Upper lobe of left lung (tissue), 6 donors: ENCODE data around the gene ITPR2. TPM values are rescaled to one million over a fixed set of nuclear protein-coding genes. Genes with fewer than 3 reads are reported as not detected.
"Not testable (repeated sequence)": the region's sequence is repeated elsewhere in the genome, so short reads cannot be mapped to it uniquely, and the experiment has no call there.

Source experiments
- ATAC-seq, 2 donors: fragments of 200-7000 bp; cut with Tn5 transposase; one replicate each; pipeline ENCODE4 v1.9.1; 2022; ENCODE audit warnings: mild to moderate bottlenecking in 2 of 2, moderate library complexity in 2 of 2; ENCODE audit not compliant: low FRiP score in 2 of 2
- DNase-seq, 2 donors: peaks; one replicate each; pipeline ENCODE4 v3.0.0-alpha.2; 2019 to 2020
- H3K27ac ChIP-seq, 4 donors: fragments of 200-600 bp; sonication (generic); one replicate each; pipeline ENCODE4 v1.5.1; 2016 to 2019
- H3K27me3 ChIP-seq, 4 donors: fragments of 200-600 bp; sonication (generic); one replicate each; pipeline ENCODE4 v1.5.1; 2017 to 2019
- H3K36me3 ChIP-seq, 4 donors: fragments of 200-600 bp; sonication (generic); one replicate each; pipeline ENCODE4 v1.5.1; 2016 to 2019
- H3K4me1 ChIP-seq, 4 donors: fragments of 200-600 bp; sonication (generic); one replicate each; pipeline ENCODE4 v1.5.1; 2018 to 2019
- H3K4me3 ChIP-seq, 4 donors: fragments of 200-600 bp; sonication (generic); one replicate each; pipeline ENCODE4 v1.5.1; 2017 to 2019; ENCODE audit warnings: mild to moderate bottlenecking in 2 of 4, moderate library complexity in 1 of 4
- H3K9me3 ChIP-seq, 4 donors: fragments of 200-600 bp; sonication (generic); one replicate each; pipeline ENCODE4 v1.5.1; 2018 to 2019
- CTCF ChIP-seq, 6 experiments: fragments of 450-650 bp in 4 of 6; fragments of 200-600 bp in 2 of 6; sonication (generic) in 2 of 6; IDR thresholded peaks; one replicate each; pipeline ENCODE4 v1.5.1; 2016 to 2019; ENCODE audit warnings: antibody characterized with exemption in 6 of 6
- EP300 ChIP-seq, 4 donors: sonication (generic); formaldehyde crosslinking; IDR thresholded peaks; one replicate each; pipeline ENCODE4 v1.5.1; 2017; ENCODE audit warnings: antibody characterized with exemption in 4 of 4, control low read depth in 2 of 4
- POLR2A ChIP-seq, 4 donors: fragments of 450-650 bp; IDR thresholded peaks; one replicate each; pipeline ENCODE4 v1.5.1; 2016 to 2017; ENCODE audit warnings: antibody characterized with exemption in 4 of 4, mild to moderate bottlenecking in 2 of 4
- POLR2AphosphoS5 ChIP-seq, 2 donors: sonication (generic); formaldehyde crosslinking; IDR thresholded peaks; one replicate each; pipeline ENCODE4 v1.5.1; 2017; ENCODE audit warnings: antibody characterized with exemption in 2 of 2
- WGBS, 2 donors: methylation state at CpG; one replicate each; pipeline ENCODE4 v1.1.5; 2017 to 2018; 5-methylcytosine and 5-hydroxymethylcytosine counted together
- total RNA-seq, 6 donors: library from RNA; depleted of rRNA in 4 of 6; stranded (reverse); fragments of >200 nt in 4 of 6; gene quantifications; one replicate each; pipeline versions ENCODE4 v1.1.0 to v1.2.1, GENCODE V29; 2016 to 2021
- donor health status: DM: no; HTN: no; CAD: no; lungs with moderate emphysema.
- donor health status: DM: no; HTN: yes; CAD: no; lungs with severe emphysema.

The ITPR2 gene
- total RNA-seq, 6 donors from 2014 or later: 35.5 to 115 (median 45.0) TPM

- Histone ChIP-seq H3K9me3 (no peaks in the 10 kb centered on the region), H3K4me3 (no peak overlapping the region), H3K36me3 (peaks cover 0 to 3% (median 0%) of the 10 kb centered on the region in 4 donors), H3K4me1 (no peaks in the 10 kb centered on the region), H3K27me3 (no peaks in the 10 kb centered on the region), H3K27ac (no peak overlapping the region)
- 36 to 38% methylated on average over 3 of the region's 3 CpGs for WGBS, 2 donors
- TF ChIP-seq EP300 (IDR thresholded peaks at IDR 0.05): no peak
- ATAC-seq: no peak
- DNase-seq: no peak
These were observed 401.8 kb downstream of the ITPR2 start for GRCh38 chr12:26431211-26431610.

- not testable (repeated sequence) for H3K4me3 ChIP-seq, H3K27me3 ChIP-seq, H3K27ac ChIP-seq, DNase-seq, ATAC-seq, H3K36me3 ChIP-seq, H3K9me3 ChIP-seq, H3K4me1 ChIP-seq
These were observed 402.4 kb downstream of the ITPR2 start for GRCh38 chr12:26430596-26430995.

- H3K36me3 ChIP-seq: peaks cover 0 to 3% (median 0%) of the 10 kb centered on the region in 4 donors
- no peak for TF ChIP-seq POLR2A (IDR thresholded peaks at IDR 0.05)
- TF ChIP-seq EP300 (IDR thresholded peaks at IDR 0.05): no peak
- TF ChIP-seq CTCF (IDR thresholded peaks at IDR 0.05): no peak
- TF ChIP-seq POLR2AphosphoS5 (IDR thresholded peaks at IDR 0.05): no peak
- no peaks in the 10 kb centered on the region for H3K4me1 ChIP-seq
- H3K27me3 ChIP-seq: no peaks in the 10 kb centered on the region
- no peak overlapping the region for H3K4me3 ChIP-seq
- WGBS, 2 donors: 71 to 78% methylated on average over 2 of the region's 2 CpGs
- H3K27ac ChIP-seq: no peak overlapping the region
- no peak for DNase-seq
- no peaks in the 10 kb centered on the region for H3K9me3 ChIP-seq
- no peak for ATAC-seq
These were observed 403.8 kb downstream of the ITPR2 start for GRCh38 chr12:26429070-26429691.

GRCh38 chr12:26428420-26428819 is 404.6 kb downstream of the ITPR2 start:
- H3K4me3 ChIP-seq: no peak overlapping the region
- H3K27ac ChIP-seq: no peak overlapping the region
- 94 to 95% methylated on average over 2 of the region's 2 CpGs for WGBS, 2 donors
- no peaks in the 10 kb centered on the region for H3K9me3 ChIP-seq
- no peak for ATAC-seq
- TF ChIP-seq EP300 (IDR thresholded peaks at IDR 0.05) (no peak), POLR2A (IDR thresholded peaks at IDR 0.05) (no peak), POLR2AphosphoS5 (IDR thresholded peaks at IDR 0.05) (no peak), CTCF (IDR thresholded peaks at IDR 0.05) (no peak)
- no peak for DNase-seq
- no peaks in the 10 kb centered on the region for H3K4me1 ChIP-seq
- H3K27me3 ChIP-seq: no peaks in the 10 kb centered on the region
- H3K36me3 ChIP-seq: peaks cover 0 to 3% (median 0%) of the 10 kb centered on the region in 4 donors

GRCh38 chr12:26426652-26427051 is 406.3 kb downstream of the ITPR2 start:
- DNase-seq: no peak
- Histone ChIP-seq H3K27ac (no peak overlapping the region), H3K9me3 (no peaks in the 10 kb centered on the region), H3K36me3 (peaks cover 0 to 3% (median 0%) of the 10 kb centered on the region in 4 donors), H3K4me3 (no peak overlapping the region), H3K27me3 (no peaks in the 10 kb centered on the region), H3K4me1 (no peaks in the 10 kb centered on the region)
- no peak for ATAC-seq
- WGBS, 2 donors: 93 to 94% methylated on average over 1 of the region's 1 CpG
- TF ChIP-seq POLR2AphosphoS5 (IDR thresholded peaks at IDR 0.05): no peak
- TF ChIP-seq CTCF (IDR thresholded peaks at IDR 0.05): no peak
- no peak for TF ChIP-seq EP300 (IDR thresholded peaks at IDR 0.05)
- no peak for TF ChIP-seq POLR2A (IDR thresholded peaks at IDR 0.05)

GRCh38 chr12:26425587-26426260 is 407.3 kb downstream of the ITPR2 start:
- peaks cover 0 to 3% (median 0%) of the 10 kb centered on the region in 4 donors for H3K36me3 ChIP-seq
- H3K4me1 ChIP-seq: no peaks in the 10 kb centered on the region
- ATAC-seq (no peak), DNase-seq (no peak)
- no peaks in the 10 kb centered on the region for H3K27me3 ChIP-seq
- WGBS, 2 donors: 64 to 72% methylated on average over 6 of the region's 6 CpGs
- H3K9me3 ChIP-seq: no peaks in the 10 kb centered on the region
- H3K27ac ChIP-seq: no peak overlapping the region
- no peak for TF ChIP-seq POLR2A (IDR thresholded peaks at IDR 0.05)
- no peak for TF ChIP-seq POLR2AphosphoS5 (IDR thresholded peaks at IDR 0.05)
- TF ChIP-seq CTCF (IDR thresholded peaks at IDR 0.05): no peak
- TF ChIP-seq EP300 (IDR thresholded peaks at IDR 0.05): no peak
- no peak overlapping the region for H3K4me3 ChIP-seq
